ENCODE measurements around the gene ENDOV.

ENDOV gene

DNA sequence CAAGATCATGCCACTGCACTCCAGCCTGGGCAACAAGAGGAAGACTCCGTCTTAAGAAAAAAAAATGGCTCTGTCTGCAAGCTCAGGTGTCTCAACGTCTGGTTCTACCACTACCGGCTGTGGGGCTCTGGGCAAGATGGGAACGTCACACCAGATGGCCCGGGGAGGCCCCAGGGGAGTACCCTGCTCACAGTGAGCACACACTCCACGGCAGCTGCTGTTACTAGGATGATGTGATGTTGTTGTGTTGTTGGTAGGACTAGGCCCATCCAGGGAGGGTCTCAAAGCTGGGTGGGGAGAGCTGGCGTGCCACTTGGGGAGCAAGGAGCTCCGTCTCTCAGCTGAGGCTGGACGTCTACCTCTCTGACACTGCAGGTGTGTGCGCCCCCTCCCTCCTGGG, 70.9 kb downstream of the ENDOV start:
- no peak for DNase-seq (ENCODE audit: low spot score)

GRCh38 chr17:80486692-80487091, 71.7 kb downstream of the ENDOV start:
- no peak for DNase-seq (ENCODE audit: low spot score)

GRCh38 chr17:80487511-80487910, 72.5 kb downstream of the ENDOV start:
- no peak for DNase-seq (ENCODE audit: low spot score)

Data from SW480 (cell line).